Lung (tissue), 12 donors: ENCODE data around the gene GLB1L. TPM values are rescaled to one million over a fixed set of nuclear protein-coding genes. Genes with fewer than 3 reads are reported as not detected.
A peak's percentile ranks its signal among the peaks of the same experiment; 100 is the strongest.

Experiments
- ATAC-seq: fragments of 200-7000 bp; cut with Tn5 transposase; one replicate; pipeline ENCODE4 v1.9.1; 2020; ENCODE audit warnings: moderate number of reproducible peaks; ENCODE audit not compliant: insufficient read depth, low FRiP score
- DNase-seq, 3 donors: peaks; one replicate each; pipeline ENCODE4 v3.0.0-alpha.2; 2013 to 2017
- H3K27ac ChIP-seq, 2 donors: one replicate each; pipeline ENCODE4 v1.5.1; 2013; ENCODE audit warnings: mild to moderate bottlenecking in 2 of 2, moderate library complexity in 2 of 2, control low read depth in 1 of 2, inconsistent platforms in 1 of 2, low read depth in 1 of 2, low read length in 1 of 2
- H3K27me3 ChIP-seq, 3 donors: one replicate each; pipeline ENCODE4 v1.5.1; 2013; ENCODE audit warnings: low read length in 2 of 3; ENCODE audit not compliant: control insufficient read depth in 3 of 3, insufficient read depth in 3 of 3
- H3K36me3 ChIP-seq, 4 donors: one replicate each; pipeline ENCODE4 v1.5.1; 2013; ENCODE audit warnings: low read length in 4 of 4, mild to moderate bottlenecking in 1 of 4, moderate library complexity in 1 of 4; ENCODE audit not compliant: control insufficient read depth in 4 of 4, insufficient read depth in 4 of 4
- H3K4me1 ChIP-seq, 5 donors: one replicate each; pipeline ENCODE4 v1.5.1; 2013; ENCODE audit warnings: low read length in 5 of 5, mild to moderate bottlenecking in 2 of 5, moderate library complexity in 1 of 5; ENCODE audit not compliant: control insufficient read depth in 5 of 5, insufficient read depth in 5 of 5
- H3K4me3 ChIP-seq: one replicate; pipeline ENCODE4 v1.5.1; 2013; ENCODE audit warnings: mild to moderate bottlenecking, control low read depth, moderate library complexity
- H3K9ac ChIP-seq, 2 donors: one replicate each; pipeline ENCODE4 v1.5.1; 2013; ENCODE audit warnings: low read length in 2 of 2, control low read depth in 1 of 2; ENCODE audit not compliant: insufficient read depth in 1 of 2
- H3K9me3 ChIP-seq, 4 donors: one replicate each; pipeline ENCODE4 v1.5.1; 2013; ENCODE audit warnings: low read length in 3 of 4, mild to moderate bottlenecking in 1 of 4, moderate library complexity in 1 of 4; ENCODE audit not compliant: control insufficient read depth in 4 of 4, insufficient read depth in 3 of 4
- WGBS, 2 donors: extraction: QIAGEN DNeasy Blood & Tissue Kit; methylation state at CpG; one replicate each; pipeline ENCODE4 v1.1.7; 2013; 5-methylcytosine and 5-hydroxymethylcytosine counted together
- polyA plus RNA-seq, 2 donors: library from polyadenylated mRNA; stranded (reverse); fragments of 200-250 nt; gene quantifications; one replicate each; pipeline ENCODE4 v1.2.1, GENCODE V29; 2013
- total RNA-seq, 2 donors: library from RNA; depleted of rRNA in 1 of 2; stranded (reverse); fragments of >200 nt in 1 of 2; gene quantifications; one replicate each; pipeline ENCODE4 v1.2.1, GENCODE V29; 2014 to 2021
- TF ChIP-seq, protein P1 (sequence below): IDR thresholded peaks from 2 replicates; pipeline ENCODE4 v1.5.1; 2012; ENCODE audit warnings: mild to moderate bottlenecking; ENCODE audit errors: control extremely low read depth, extremely low read depth
- donor health status: control.
- donor health status: control.
- donor health status: Bipolar disorder and iron deficiency.
- donor health status: healthy.
- donor health status: DM: yes; HTN: yes; CAD: no.

The GLB1L gene
- total and polyA plus RNA-seq, 4 donors, result 7.5 to 18.7 (median 13.6) TPM

DNA sequence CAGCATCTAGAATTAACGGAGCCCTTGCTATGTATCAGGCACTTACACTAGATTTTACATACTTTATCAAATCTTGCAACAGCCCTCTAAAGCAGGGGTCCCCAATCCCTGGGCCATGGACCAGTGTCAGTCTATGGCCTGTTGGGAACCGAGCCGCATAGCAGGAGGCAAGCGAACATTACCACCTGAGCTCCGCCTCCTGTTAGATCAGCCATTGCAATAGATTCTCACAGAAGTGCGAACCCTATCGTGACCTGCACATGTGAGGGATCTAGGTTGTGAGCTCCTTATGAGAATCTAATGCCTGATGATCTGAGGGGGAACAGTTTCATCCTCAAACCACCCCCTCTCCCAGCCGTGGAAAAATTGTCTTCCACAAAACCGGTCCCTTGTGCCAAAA, 47.4 kb upstream of the GLB1L start:
- no peaks in the 10 kb centered on the region for H3K9me3 ChIP-seq
- ATAC-seq, result no peak
- H3K27me3 ChIP-seq, result peaks cover 0 to 5% (median 0%) of the 10 kb centered on the region in 3 donors
- no peak overlapping the region for H3K4me3 ChIP-seq
- DNase-seq, result no peak
- H3K4me1 ChIP-seq, result peaks cover 0 to 13% (median 4%) of the 10 kb centered on the region in 5 donors
- H3K9ac ChIP-seq, result no peak overlapping the region
- 92% methylated on average over 9 of the region's 9 CpGs for WGBS, 2 donors
- no peak overlapping the region for H3K27ac ChIP-seq
- H3K36me3 ChIP-seq, result no peaks in the 10 kb centered on the region
- TF ChIP-seq, protein P1, sequence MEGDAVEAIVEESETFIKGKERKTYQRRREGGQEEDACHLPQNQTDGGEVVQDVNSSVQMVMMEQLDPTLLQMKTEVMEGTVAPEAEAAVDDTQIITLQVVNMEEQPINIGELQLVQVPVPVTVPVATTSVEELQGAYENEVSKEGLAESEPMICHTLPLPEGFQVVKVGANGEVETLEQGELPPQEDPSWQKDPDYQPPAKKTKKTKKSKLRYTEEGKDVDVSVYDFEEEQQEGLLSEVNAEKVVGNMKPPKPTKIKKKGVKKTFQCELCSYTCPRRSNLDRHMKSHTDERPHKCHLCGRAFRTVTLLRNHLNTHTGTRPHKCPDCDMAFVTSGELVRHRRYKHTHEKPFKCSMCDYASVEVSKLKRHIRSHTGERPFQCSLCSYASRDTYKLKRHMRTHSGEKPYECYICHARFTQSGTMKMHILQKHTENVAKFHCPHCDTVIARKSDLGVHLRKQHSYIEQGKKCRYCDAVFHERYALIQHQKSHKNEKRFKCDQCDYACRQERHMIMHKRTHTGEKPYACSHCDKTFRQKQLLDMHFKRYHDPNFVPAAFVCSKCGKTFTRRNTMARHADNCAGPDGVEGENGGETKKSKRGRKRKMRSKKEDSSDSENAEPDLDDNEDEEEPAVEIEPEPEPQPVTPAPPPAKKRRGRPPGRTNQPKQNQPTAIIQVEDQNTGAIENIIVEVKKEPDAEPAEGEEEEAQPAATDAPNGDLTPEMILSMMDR, result no peak

DNA sequence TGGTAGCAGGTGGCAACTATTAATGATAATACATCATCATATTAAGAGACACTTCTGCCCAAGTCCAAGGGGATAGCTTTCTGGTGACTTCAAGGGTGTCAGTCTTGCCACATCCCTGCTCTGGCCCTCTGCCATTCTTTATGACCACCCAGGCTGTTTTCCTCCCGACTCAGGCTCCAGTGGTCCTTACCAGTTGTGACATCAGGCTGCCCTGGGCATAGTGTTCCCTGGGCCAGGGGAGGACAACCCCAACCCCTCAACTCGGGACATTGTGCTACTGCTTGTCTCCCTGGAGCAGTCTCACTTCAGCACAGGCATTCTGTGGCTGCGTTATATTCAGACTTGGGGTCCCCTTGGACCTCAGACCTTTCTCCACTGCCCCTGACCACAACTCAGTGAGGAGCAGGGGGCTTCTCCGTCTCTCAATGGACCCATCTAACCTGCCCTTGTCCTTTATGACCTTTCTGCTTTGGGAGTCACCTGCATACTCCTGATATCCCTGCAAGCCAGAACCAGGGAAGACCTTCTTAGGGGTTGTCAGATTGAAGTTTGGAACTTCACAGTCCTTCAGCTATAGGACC, 46.8 kb upstream of the GLB1L start:
- H3K9me3 ChIP-seq, result no peaks in the 10 kb centered on the region
- H3K27ac ChIP-seq, result no peak overlapping the region
- TF ChIP-seq, protein P1, result no peak
- ATAC-seq (no peak), DNase-seq (peak in 1 of 3 donors; percentile 14)
- H3K9ac ChIP-seq, result no peak overlapping the region
- peaks cover 0 to 13% (median 4%) of the 10 kb centered on the region in 5 donors for H3K4me1 ChIP-seq
- no peaks in the 10 kb centered on the region for H3K36me3 ChIP-seq
- 74 to 81% methylated on average over 4 of the region's 4 CpGs for WGBS, 2 donors
- peaks cover 0 to 5% (median 0%) of the 10 kb centered on the region in 3 donors for H3K27me3 ChIP-seq
- H3K4me3 ChIP-seq, result no peak overlapping the region

DNA sequence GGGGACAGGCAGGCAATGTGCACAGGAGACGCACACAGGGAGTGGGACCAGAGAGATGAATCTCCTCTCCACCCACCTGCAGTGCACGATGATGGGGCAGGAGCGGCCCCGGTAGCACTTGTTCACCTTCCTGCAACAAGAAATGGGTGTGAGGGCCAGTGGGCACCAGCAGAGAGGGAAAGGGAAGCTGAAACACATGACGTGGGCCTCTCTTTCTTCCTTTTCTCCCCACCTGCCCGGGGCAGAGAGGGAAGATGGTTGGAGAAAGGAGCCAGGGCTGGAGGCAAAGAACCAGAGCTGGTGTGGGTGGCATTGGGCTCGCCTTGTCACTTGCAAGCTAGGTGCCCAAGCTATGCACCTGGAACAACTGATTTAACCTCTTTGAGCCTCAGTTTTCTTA, 46.1 kb upstream of the GLB1L start:
- DNase-seq, result no peak

More for the DNA sequence above, 46.1 kb upstream of the GLB1L start:
- no peak overlapping the region for H3K4me3 ChIP-seq
- no peak overlapping the region for H3K9ac ChIP-seq
- H3K27ac ChIP-seq, result no peak overlapping the region
- ATAC-seq, result no peak
- H3K9me3 ChIP-seq, result no peaks in the 10 kb centered on the region
- 81 to 85% methylated on average over 6 to 7 of the region's 7 CpGs for WGBS, 2 donors
- TF ChIP-seq, protein P1, result no peak
- no peaks in the 10 kb centered on the region for H3K36me3 ChIP-seq
- peaks cover 0 to 5% (median 0%) of the 10 kb centered on the region in 3 donors for H3K27me3 ChIP-seq
- H3K4me1 ChIP-seq, result peaks cover 0 to 13% (median 4%) of the 10 kb centered on the region in 5 donors
